ENCODE data around the gene STK11IP.
"Not testable (repeated sequence)": the region's sequence is repeated elsewhere in the genome, so short reads cannot be mapped to it uniquely, and the experiment has no call there.

The STK11IP gene

DNA sequence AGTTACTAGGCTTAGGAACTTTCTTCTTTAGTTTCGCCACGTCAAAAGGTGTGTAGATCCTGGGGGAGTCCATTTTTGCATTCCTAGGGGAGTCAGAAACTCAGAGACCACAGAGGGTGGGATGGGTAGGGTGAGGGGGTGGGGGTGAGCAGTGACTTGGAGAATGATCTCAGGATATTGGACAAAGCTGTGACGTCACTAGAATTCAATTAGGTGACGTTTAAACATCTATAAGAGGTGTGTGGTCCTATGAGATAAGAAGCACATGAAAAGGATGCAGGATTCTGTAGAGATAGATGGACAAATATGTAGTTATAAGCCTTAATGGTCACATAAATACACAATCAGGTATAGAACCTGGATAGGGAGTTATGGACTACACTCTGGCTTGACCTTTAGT, 51.3 kb downstream of the STK11IP start:
- DNase-seq (ENCODE audit: low spot score) = no peak
- no peak overlapping the region for H3K27ac ChIP-seq (ENCODE audit: poor library complexity, severe bottlenecking)
- TF ChIP-seq, protein P1, sequence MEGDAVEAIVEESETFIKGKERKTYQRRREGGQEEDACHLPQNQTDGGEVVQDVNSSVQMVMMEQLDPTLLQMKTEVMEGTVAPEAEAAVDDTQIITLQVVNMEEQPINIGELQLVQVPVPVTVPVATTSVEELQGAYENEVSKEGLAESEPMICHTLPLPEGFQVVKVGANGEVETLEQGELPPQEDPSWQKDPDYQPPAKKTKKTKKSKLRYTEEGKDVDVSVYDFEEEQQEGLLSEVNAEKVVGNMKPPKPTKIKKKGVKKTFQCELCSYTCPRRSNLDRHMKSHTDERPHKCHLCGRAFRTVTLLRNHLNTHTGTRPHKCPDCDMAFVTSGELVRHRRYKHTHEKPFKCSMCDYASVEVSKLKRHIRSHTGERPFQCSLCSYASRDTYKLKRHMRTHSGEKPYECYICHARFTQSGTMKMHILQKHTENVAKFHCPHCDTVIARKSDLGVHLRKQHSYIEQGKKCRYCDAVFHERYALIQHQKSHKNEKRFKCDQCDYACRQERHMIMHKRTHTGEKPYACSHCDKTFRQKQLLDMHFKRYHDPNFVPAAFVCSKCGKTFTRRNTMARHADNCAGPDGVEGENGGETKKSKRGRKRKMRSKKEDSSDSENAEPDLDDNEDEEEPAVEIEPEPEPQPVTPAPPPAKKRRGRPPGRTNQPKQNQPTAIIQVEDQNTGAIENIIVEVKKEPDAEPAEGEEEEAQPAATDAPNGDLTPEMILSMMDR (IDR thresholded peaks at IDR 0.05; ENCODE audit: poor library complexity, severe bottlenecking) = no peak
- H3K9me3 ChIP-seq (ENCODE audit: severe bottlenecking) = no peaks in the 10 kb centered on the region
- H3K36me3 ChIP-seq (ENCODE audit: low read depth) = no peaks in the 10 kb centered on the region
- H3K4me3 ChIP-seq (ENCODE audit: severe bottlenecking) = no peak overlapping the region
- H3K27me3 ChIP-seq (ENCODE audit: insufficient read depth, poor library complexity, severe bottlenecking) = no peaks in the 10 kb centered on the region
- H3K4me1 ChIP-seq (ENCODE audit: insufficient read depth, poor library complexity, severe bottlenecking) = peaks cover 10% of the 10 kb centered on the region
- ATAC-seq (ENCODE audit: low read depth) = no peak

DNA sequence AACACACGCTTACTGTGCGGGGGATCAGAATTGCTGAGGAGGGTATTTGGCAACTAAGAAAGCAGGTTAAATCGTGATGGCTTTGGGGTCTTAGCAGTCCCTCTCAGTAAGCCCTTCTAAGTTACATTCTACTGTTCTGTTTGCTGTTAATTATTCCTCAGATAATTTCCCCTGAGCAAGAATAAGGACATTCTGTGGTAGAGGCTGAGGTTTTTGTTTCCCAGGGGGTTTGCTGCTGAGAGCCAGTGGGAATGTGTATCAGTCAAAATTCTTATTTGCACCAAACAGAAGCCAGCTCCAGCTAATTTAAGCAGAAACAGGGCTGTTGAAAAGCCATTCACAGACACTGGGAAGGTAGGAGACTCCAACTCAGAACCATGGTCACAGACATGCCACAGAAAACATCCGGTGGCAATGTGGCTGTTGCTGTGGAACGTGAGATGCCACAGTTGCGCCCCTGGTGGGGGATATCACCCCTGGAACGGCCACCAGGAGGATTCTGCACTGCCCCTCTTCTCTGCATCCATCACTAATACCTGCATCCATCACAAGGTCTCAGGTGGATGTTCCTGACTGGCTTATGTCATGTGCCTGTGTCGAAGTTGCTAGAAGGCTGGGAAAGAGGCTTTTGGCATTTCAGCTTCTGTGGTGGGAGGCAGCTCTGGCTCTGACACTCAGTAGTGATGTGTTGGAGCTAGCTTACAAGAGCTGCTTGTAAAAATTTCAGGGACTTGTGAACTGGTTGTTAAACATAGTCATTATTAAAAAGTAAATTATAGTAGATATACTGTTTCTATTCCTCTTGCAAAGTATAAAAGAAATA, 53.0 kb downstream of the STK11IP start:
- ATAC-seq (ENCODE audit: low read depth) = no peak
- Histone ChIP-seq H3K4me1 (ENCODE audit: insufficient read depth, poor library complexity, severe bottlenecking) (peaks cover 4% of the 10 kb centered on the region), H3K27ac (ENCODE audit: poor library complexity, severe bottlenecking) (no peak overlapping the region), H3K9me3 (ENCODE audit: severe bottlenecking) (no peaks in the 10 kb centered on the region), H3K27me3 (ENCODE audit: insufficient read depth, poor library complexity, severe bottlenecking) (no peaks in the 10 kb centered on the region), H3K36me3 (ENCODE audit: low read depth) (no peaks in the 10 kb centered on the region), H3K4me3 (ENCODE audit: severe bottlenecking) (no peak overlapping the region)
- TF ChIP-seq, protein P1 (IDR thresholded peaks at IDR 0.05; ENCODE audit: poor library complexity, severe bottlenecking) = no peak
- no peak for DNase-seq (ENCODE audit: low spot score)

- not testable (repeated sequence) for H3K9me3 ChIP-seq (ENCODE audit: severe bottlenecking); H3K4me1 ChIP-seq (ENCODE audit: insufficient read depth, poor library complexity, severe bottlenecking); H3K36me3 ChIP-seq (ENCODE audit: low read depth); ATAC-seq (ENCODE audit: low read depth); DNase-seq (ENCODE audit: low spot score); H3K4me3 ChIP-seq (ENCODE audit: severe bottlenecking); H3K27ac ChIP-seq (ENCODE audit: poor library complexity, severe bottlenecking); H3K27me3 ChIP-seq (ENCODE audit: insufficient read depth, poor library complexity, severe bottlenecking)
Observed at GRCh38 chr2:219651656-219652055, 54.0 kb downstream of the STK11IP start.

DNA sequence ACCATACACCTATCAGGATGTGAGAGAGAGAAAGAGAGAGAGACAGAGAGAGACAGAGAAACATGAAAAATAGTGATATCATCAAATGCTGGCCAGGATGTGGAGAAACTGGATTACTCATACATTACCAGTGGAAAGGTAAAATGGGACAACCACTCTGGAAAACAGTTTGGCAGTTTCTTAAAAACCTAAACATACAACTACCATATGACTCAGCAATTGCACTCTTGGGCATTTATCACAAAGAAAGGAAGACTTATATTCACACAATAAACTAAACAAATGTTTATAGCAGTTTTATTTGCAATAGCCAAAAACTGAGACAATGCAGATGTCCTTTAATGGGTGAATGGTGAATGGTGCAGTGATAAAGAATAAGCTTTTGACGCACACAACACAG, 58.9 kb downstream of the STK11IP start:
- Histone ChIP-seq H3K36me3 (ENCODE audit: low read depth) (no peaks in the 10 kb centered on the region), H3K4me1 (ENCODE audit: insufficient read depth, poor library complexity, severe bottlenecking) (no peaks in the 10 kb centered on the region), H3K4me3 (ENCODE audit: severe bottlenecking) (no peak overlapping the region), H3K27me3 (ENCODE audit: insufficient read depth, poor library complexity, severe bottlenecking) (no peaks in the 10 kb centered on the region), H3K9me3 (ENCODE audit: severe bottlenecking) (peaks cover 4% of the 10 kb centered on the region), H3K27ac (ENCODE audit: poor library complexity, severe bottlenecking) (peak overlapping the region; percentile 55)
- ATAC-seq (ENCODE audit: low read depth) (peak; percentile 66), DNase-seq (ENCODE audit: low spot score) (no peak)
- TF ChIP-seq, protein P1 (IDR thresholded peaks at IDR 0.05; ENCODE audit: poor library complexity, severe bottlenecking) = no peak

DNA sequence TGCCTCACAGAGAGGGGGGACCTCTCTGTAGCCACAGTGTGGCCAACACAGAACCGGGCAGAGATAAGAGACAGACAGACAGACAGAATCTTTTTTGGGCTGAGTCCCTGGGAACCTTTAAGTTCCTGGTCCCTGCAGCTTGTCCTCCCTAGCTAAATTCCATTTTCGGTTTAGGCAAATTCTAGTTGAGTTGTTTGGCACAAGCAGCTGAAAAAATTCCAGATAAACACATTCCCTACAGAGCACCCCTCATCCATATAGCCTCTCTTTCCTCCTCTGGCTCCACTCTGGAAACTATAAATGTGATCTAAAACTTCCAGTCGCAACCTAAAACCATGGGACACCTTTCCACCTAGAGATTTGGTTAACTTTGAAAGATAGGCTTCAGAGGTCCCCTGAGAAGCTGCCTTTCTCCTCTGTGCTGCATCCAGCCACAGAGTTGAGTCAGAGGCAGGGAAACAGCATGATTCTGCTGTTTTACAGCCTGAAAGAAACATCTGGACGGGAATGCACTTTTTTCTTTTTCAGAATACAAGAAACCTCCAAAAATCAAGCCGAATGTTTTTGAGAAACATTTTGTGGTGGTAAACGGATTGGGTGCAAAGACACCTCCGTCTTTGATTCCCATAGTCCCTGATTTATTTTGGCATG, 60.7 kb downstream of the STK11IP start:
- DNase-seq (ENCODE audit: low spot score) (no peak), ATAC-seq (ENCODE audit: low read depth) (no peak)
- Histone ChIP-seq H3K9me3 (ENCODE audit: severe bottlenecking) (peaks cover 4% of the 10 kb centered on the region), H3K27me3 (ENCODE audit: insufficient read depth, poor library complexity, severe bottlenecking) (no peaks in the 10 kb centered on the region), H3K36me3 (ENCODE audit: low read depth) (no peaks in the 10 kb centered on the region), H3K4me3 (ENCODE audit: severe bottlenecking) (no peak overlapping the region), H3K4me1 (ENCODE audit: insufficient read depth, poor library complexity, severe bottlenecking) (peaks cover 3% of the 10 kb centered on the region), H3K27ac (ENCODE audit: poor library complexity, severe bottlenecking) (no peak overlapping the region)
- TF ChIP-seq, protein P1 (IDR thresholded peaks at IDR 0.05; ENCODE audit: poor library complexity, severe bottlenecking) = no peak
